Epithelial cell of esophagus (primary cell): ENCODE data around the gene GRIK2.

Experiments
- DNase-seq: peaks from one replicate; pipeline ENCODE4 v3.0.0; 2010; ENCODE audit warnings: low read depth
- H3K4me3 ChIP-seq: 2 replicates; pipeline ENCODE4 v1.5.1; 2011; ENCODE audit warnings: mild to moderate bottlenecking, low read length, control low read depth
- CTCF ChIP-seq: IDR thresholded peaks from 2 replicates; pipeline ENCODE4 v1.5.1; 2011; ENCODE audit warnings: low read depth, mild to moderate bottlenecking, low read length, control low read depth, inconsistent platforms; ENCODE audit not compliant: insufficient read depth; ENCODE audit errors: missing control alignments

GRIK2 gene

GRCh38 chr6:101544286-101544685, 150.8 kb downstream of the GRIK2 start:
- no peak overlapping the region for H3K4me3 ChIP-seq
- no peak for TF ChIP-seq CTCF
- peak; percentile 50 for DNase-seq

GRCh38 chr6:101545191-101545590, 151.7 kb downstream of the GRIK2 start:
- no peak for TF ChIP-seq CTCF
- no peak overlapping the region for H3K4me3 ChIP-seq
- no peak for DNase-seq

GRCh38 chr6:101550451-101550850, 156.9 kb downstream of the GRIK2 start:
- no peak for TF ChIP-seq CTCF
- H3K4me3 ChIP-seq: no peak overlapping the region
- no peak for DNase-seq

GRCh38 chr6:101554231-101554630, 160.7 kb downstream of the GRIK2 start:
- DNase-seq: no peak
- H3K4me3 ChIP-seq: no peak overlapping the region
- no peak for TF ChIP-seq CTCF

- TF ChIP-seq CTCF: no peak
- DNase-seq: no peak
- no peak overlapping the region for H3K4me3 ChIP-seq
Observed at GRCh38 chr6:101558712-101559111, 165.2 kb downstream of the GRIK2 start.

- H3K4me3 ChIP-seq: no peak overlapping the region
- TF ChIP-seq CTCF: no peak
- DNase-seq: no peak
Observed at GRCh38 chr6:101572627-101573026, 179.1 kb downstream of the GRIK2 start.

- no peak overlapping the region for H3K4me3 ChIP-seq
- no peak for DNase-seq
- no peak for TF ChIP-seq CTCF
Observed at GRCh38 chr6:101577091-101577490, 183.6 kb downstream of the GRIK2 start.
